ENCODE data around the gene IQCE.
"Not testable (repeated sequence)": the region's sequence is repeated elsewhere in the genome, so short reads cannot be mapped to it uniquely, and the experiment has no call there.

IQCE gene

GRCh38 chr7:2582006-2582735 is 23.4 kb downstream of the IQCE start:
- DNase-seq, result no peak

DNA sequence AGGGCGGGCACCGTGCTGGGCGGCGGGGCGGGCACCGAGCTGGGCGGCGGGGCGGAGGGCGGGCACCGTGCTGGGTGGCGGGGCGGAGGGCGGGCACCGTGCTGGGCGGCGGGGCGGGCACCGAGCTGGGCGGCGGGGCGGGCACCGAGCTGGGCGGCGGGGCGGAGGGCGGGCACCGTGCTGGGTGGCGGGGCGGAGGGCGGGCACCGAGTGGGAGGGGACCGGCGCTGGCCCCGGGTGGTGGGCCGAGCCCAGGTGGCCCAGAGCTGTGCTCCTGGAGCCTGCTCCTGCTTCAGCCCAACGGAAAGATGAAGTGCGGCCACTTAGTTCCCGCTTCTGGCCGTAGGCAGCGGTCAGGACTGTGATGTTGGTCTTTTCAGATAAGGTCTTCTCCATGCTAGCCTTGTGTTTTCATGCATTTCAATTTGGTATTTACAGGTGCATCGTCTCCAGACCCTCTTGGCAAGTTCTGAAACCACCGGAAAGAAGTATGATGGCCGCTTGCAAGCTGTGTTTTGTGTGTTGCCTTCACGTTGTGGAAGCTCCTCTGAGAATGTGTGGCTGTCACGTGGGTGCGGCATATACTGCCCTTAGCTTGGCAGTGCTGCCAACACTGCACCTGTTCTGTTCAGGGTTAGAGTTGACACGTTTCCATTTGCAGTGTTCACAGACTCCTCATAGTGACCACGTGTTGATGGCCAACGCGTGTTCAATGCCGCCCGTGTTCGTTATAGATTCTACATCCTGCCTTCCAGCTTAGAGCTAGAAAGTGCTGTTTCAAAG is 25.2 kb downstream of the IQCE start:
- no peak for DNase-seq

- no peak for DNase-seq
Observed at GRCh38 chr7:2585446-2585845, 26.7 kb downstream of the IQCE start.

- DNase-seq, result no peak
Observed at GRCh38 chr7:2586326-2587020, 27.7 kb downstream of the IQCE start.

DNA sequence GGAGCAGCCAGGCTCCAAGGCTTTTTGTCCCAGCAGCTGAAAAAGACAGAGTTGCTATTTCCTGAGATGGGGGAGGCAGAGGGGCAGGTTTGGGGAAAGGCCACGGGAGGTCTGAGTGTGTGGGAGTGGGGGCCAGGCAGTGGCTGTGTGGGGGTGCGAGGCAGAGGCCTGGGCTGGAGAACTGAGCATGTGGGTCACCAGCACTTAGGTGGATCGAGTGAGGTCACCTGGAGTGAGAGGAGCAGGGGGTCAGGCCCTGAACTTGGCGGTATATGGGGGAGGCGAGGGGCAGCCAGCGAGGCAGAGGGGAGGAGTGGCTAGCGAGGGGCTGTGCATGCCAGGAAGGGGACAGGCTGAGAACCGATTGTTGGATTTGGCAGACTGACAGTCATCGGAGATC is 28.4 kb downstream of the IQCE start:
- DNase-seq, result no peak

- DNase-seq, result no peak
Observed at GRCh38 chr7:2587778-2588177, 29.0 kb downstream of the IQCE start.

- DNase-seq, result no peak
Observed at GRCh38 chr7:2589341-2589740, 30.6 kb downstream of the IQCE start.

- not testable (repeated sequence) for DNase-seq
Observed at GRCh38 chr7:2589941-2590340, 31.2 kb downstream of the IQCE start.

GRCh38 chr7:2592375-2592865 is 33.6 kb downstream of the IQCE start:
- DNase-seq, result no peak

GRCh38 chr7:2593036-2593727 is 34.4 kb downstream of the IQCE start:
- no peak for DNase-seq

- DNase-seq, result no peak
Observed at GRCh38 chr7:2594599-2594998, 35.8 kb downstream of the IQCE start.

- DNase-seq, result no peak
Observed at GRCh38 chr7:2595258-2595860, 36.6 kb downstream of the IQCE start.

DNA sequence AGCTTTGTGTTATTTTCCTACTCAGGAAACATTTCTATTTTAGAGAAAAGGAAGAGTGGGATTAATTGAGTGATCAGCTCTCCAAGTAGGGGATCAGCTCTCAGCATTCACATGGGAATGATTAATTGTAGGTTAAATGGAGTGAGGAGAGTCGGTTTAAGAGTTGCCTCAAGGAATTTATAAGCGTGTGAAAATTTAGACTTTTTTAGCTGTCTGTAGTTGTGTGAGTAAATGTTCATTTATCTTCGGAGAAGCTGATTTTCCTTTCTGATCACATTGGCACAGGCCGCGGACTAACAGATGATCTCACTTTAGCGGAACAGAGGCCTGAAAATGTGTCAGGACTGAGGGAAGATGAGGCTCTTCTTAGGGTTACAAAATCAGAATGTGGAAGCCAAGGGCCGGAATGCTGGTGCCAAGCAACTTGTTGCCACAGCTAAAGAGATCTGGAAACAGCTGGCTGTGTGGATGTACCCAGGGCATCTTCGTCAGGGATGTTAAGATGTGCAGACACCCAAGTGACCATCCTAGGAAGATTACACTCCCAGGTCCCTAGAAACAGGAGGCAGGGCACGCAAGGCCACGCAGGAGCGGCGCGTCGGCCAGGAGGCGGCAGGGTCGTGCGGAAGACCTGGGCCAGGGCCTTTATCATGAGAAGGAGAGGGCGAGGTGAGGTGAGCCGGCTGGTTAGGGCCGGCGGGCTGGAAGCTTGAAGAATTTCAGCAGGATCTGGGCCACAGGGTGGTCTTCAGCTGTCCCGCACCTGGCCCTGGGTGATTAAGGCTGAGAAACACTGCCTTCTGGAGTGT is 37.9 kb downstream of the IQCE start:
- no peak for DNase-seq

GRCh38 chr7:2597273-2597640 is 38.5 kb downstream of the IQCE start:
- DNase-seq, result no peak

- DNase-seq, result no peak
Observed at GRCh38 chr7:2598154-2598823, 39.5 kb downstream of the IQCE start.

GRCh38 chr7:2601065-2601464 is 42.3 kb downstream of the IQCE start:
- no peak for DNase-seq

GRCh38 chr7:2601907-2602306 is 43.1 kb downstream of the IQCE start:
- DNase-seq, result no peak

- no peak for DNase-seq
Observed at GRCh38 chr7:2602406-2603043, 43.7 kb downstream of the IQCE start.

- no peak for DNase-seq
Observed at GRCh38 chr7:2603044-2603965, 44.5 kb downstream of the IQCE start.
